Colonic mucosa (tissue), 4 donors: ENCODE measurements around the gene RASAL2. TPM values are rescaled to one million over a fixed set of nuclear protein-coding genes. Genes with fewer than 3 reads are reported as not detected.

Experiments
- DNase-seq: peaks from one replicate; pipeline ENCODE4 v3.0.0-alpha.2; 2020
- H3K27ac ChIP-seq: fragments of 200-600 bp; one replicate; pipeline ENCODE4 v1.8.0; 2021
- H3K27me3 ChIP-seq: fragments of 200-600 bp; one replicate; pipeline ENCODE4 v1.8.0; 2021
- H3K36me3 ChIP-seq: fragments of 200-600 bp; one replicate; pipeline ENCODE4 v1.8.0; 2021
- H3K4me1 ChIP-seq: fragments of 200-600 bp; one replicate; pipeline ENCODE4 v1.8.0; 2021; ENCODE audit warnings: mild to moderate bottlenecking
- H3K4me3 ChIP-seq: fragments of 200-600 bp; one replicate; pipeline ENCODE4 v1.8.0; 2021
- H3K9ac ChIP-seq, 2 donors: one replicate each; pipeline ENCODE4 v1.7.0; 2013; ENCODE audit warnings: control low read depth in 2 of 2, low read depth in 2 of 2, low read length in 2 of 2
- H3K9me3 ChIP-seq: fragments of 200-600 bp; one replicate; pipeline ENCODE4 v1.8.0; 2021
- intact Hi-C: fragments of 100-400 bp; cut with DNase I; formaldehyde crosslinking; loops from one replicate; pipeline ENCODE4 v1.14.1; 2022
- total RNA-seq, 2 donors: library from RNA; stranded (reverse); fragmentation: NEBNext Ultra II Directional in 1 of 2; extraction: Animal tissue kit (Norgen Biotek cat#: 25700) in 1 of 2; gene quantifications; one replicate each; pipeline ENCODE4 v1.2.1, GENCODE V29; 2021
- TF ChIP-seq, protein P1 (sequence below): fragments of 200-600 bp; IDR thresholded peaks from one replicate; pipeline ENCODE4 v1.8.0; 2022; ENCODE audit warnings: antibody characterized with exemption, mild to moderate bottlenecking
- donor health status: healthy.
- donor health status: DM: no; HTN: no; CAD: no.
- donor health status: DM: no; HTN: no; CAD: no.

RASAL2 gene
- total RNA-seq, 2 donors from 2014 or later: 9.7 to 11.8 TPM

DNA sequence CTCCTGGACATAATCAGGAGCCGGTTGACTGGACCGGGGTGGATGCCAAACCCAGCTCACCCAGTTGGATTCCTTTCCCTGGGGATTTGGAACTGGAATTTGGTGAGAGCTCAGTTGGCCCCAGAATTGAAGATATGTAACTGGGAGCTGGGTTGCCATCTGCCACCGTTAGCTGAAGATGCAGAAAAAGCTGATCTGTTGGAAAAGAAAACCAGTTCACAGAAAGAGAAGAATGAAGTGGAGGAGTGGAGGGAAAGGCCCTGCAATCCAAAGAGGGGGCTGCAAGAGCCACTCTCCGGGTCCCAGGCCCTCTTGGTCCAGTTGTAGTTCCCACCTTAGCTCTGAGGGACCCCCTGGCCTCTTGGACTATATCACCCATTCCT lies 435.0 kb downstream of the RASAL2 start:
- H3K36me3 ChIP-seq: no peaks in the 10 kb centered on the region
- no peaks in the 10 kb centered on the region for H3K27me3 ChIP-seq
- H3K27ac ChIP-seq: no peak overlapping the region
- no peaks in the 10 kb centered on the region for H3K9me3 ChIP-seq
- no peak for DNase-seq
- TF ChIP-seq, protein P1, sequence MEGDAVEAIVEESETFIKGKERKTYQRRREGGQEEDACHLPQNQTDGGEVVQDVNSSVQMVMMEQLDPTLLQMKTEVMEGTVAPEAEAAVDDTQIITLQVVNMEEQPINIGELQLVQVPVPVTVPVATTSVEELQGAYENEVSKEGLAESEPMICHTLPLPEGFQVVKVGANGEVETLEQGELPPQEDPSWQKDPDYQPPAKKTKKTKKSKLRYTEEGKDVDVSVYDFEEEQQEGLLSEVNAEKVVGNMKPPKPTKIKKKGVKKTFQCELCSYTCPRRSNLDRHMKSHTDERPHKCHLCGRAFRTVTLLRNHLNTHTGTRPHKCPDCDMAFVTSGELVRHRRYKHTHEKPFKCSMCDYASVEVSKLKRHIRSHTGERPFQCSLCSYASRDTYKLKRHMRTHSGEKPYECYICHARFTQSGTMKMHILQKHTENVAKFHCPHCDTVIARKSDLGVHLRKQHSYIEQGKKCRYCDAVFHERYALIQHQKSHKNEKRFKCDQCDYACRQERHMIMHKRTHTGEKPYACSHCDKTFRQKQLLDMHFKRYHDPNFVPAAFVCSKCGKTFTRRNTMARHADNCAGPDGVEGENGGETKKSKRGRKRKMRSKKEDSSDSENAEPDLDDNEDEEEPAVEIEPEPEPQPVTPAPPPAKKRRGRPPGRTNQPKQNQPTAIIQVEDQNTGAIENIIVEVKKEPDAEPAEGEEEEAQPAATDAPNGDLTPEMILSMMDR: no peak
- H3K4me3 ChIP-seq: no peak overlapping the region
- intact Hi-C loops: no loop called here
- no peaks in the 10 kb centered on the region for H3K4me1 ChIP-seq
- H3K9ac ChIP-seq: no peak overlapping the region

DNA sequence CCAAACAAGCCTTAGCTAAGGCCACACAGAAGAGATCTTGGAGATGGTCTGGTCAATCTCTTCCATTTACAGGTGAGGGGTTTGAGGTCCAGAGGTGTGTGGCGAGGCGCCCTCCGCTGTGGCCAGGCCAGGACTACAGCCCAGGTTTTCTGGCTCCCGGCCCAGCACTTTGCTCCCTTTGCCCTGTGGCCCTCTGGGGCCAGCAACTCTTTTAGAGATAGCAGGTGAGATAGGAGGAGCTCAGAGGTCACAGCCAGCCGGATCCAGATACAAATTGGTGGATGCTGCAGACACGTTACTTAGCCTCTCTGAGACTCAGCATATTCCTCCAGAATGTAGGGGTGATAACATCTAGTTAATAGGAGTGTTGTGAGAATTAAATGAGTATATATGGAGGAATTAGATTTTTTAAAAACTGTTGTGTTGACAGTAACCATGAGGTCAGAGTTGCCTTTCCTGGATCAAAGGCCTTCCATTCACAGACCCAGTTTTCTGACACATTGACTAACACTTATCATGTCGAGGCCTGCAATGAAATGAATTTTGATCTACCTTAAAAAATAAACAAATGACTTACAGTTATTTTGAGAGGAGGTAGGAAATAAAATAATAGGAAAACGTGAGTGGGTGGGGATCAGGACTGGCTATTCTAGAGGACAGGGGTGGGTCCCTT lies 435.6 kb downstream of the RASAL2 start:
- DNase-seq: no peak
- no peaks in the 10 kb centered on the region for H3K27me3 ChIP-seq
- H3K36me3 ChIP-seq: no peaks in the 10 kb centered on the region
- no peak overlapping the region for H3K4me3 ChIP-seq
- H3K4me1 ChIP-seq: no peaks in the 10 kb centered on the region
- no peaks in the 10 kb centered on the region for H3K9me3 ChIP-seq
- H3K9ac ChIP-seq: no peak overlapping the region
- H3K27ac ChIP-seq: no peak overlapping the region
- intact Hi-C loops: no loop called here
- TF ChIP-seq, protein P1: no peak

- no peak overlapping the region for H3K27ac ChIP-seq
- intact Hi-C loops: no loop called here
- H3K27me3 ChIP-seq: no peaks in the 10 kb centered on the region
- no peak for DNase-seq
- no peak overlapping the region for H3K9ac ChIP-seq
- no peaks in the 10 kb centered on the region for H3K9me3 ChIP-seq
- H3K4me1 ChIP-seq: no peaks in the 10 kb centered on the region
- TF ChIP-seq, protein P1: no peak
- H3K36me3 ChIP-seq: no peaks in the 10 kb centered on the region
- H3K4me3 ChIP-seq: no peak overlapping the region
Measured at GRCh38 chr1:178530037-178530402, 436.1 kb downstream of the RASAL2 start.

DNA sequence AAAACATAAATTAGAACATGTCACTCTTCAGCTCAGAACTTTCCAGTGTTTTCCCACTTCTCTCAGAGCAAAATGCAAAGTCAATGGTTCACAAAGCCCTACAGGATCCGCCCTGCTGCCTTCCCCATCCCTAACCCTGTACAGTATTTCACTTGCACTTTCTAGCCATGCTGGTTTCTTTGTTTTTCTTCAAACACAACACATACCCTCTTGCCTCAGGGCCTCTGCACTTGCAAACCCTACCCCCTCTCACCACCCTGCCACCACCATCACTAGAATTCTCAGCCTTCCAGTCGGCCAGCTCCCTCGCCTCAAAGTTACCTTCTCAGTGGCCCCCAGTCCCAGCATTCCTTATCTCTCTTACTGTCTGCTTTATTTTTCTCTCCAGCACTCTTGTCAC lies 436.6 kb downstream of the RASAL2 start:
- intact Hi-C loops: no loop called here
- Histone ChIP-seq H3K4me3 (no peak overlapping the region), H3K27ac (no peak overlapping the region), H3K36me3 (no peaks in the 10 kb centered on the region), H3K4me1 (no peaks in the 10 kb centered on the region), H3K9ac (no peak overlapping the region), H3K9me3 (no peaks in the 10 kb centered on the region), H3K27me3 (no peaks in the 10 kb centered on the region)
- TF ChIP-seq, protein P1: no peak
- DNase-seq: no peak

DNA sequence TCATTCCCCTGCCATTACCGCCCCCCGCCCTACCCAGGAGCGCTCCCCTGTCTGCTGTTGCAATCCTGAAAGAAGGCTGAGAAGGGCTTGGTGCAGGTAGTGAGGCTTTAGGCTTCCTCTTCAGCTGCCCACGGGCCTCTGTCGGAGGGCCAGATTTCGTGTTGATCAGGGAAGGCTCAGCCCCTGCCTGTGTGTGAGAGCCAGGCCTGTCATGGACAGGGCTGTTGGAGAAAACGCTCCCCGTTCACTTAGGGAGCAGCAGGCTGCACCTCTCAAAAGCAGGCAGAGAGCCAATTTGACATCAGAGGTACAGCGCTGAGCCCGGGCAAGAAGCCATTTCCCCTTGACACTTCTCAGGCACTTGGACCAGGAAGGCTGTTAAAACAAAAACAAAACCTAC lies 438.0 kb downstream of the RASAL2 start:
- intact Hi-C loops: no loop called here
- no peak for DNase-seq
- H3K27ac ChIP-seq: no peak overlapping the region
- H3K9ac ChIP-seq: no peak overlapping the region
- H3K4me1 ChIP-seq: no peaks in the 10 kb centered on the region
- TF ChIP-seq, protein P1: no peak
- no peaks in the 10 kb centered on the region for H3K36me3 ChIP-seq
- no peaks in the 10 kb centered on the region for H3K9me3 ChIP-seq
- no peak overlapping the region for H3K4me3 ChIP-seq
- no peaks in the 10 kb centered on the region for H3K27me3 ChIP-seq
